ENCODE measurements around the gene PPP2R2B. TPM values are rescaled to one million over a fixed set of nuclear protein-coding genes. Genes with fewer than 3 reads are reported as not detected.

Gene PPP2R2B
- polyA plus RNA-seq, 4 donors: 13.1 to 14.9 (median 13.9) TPM

- no peak for DNase-seq (ENCODE audit: low read depth in 4 of 4, low spot score in 2 of 4)
Measured at GRCh38 chr5:146832985-146833732, 45.4 kb downstream of the PPP2R2B start.

GRCh38 chr5:146828385-146828784 lies 50.2 kb downstream of the PPP2R2B start:
- no peak for DNase-seq (ENCODE audit: low read depth in 4 of 4, low spot score in 2 of 4)

- DNase-seq (ENCODE audit: low read depth in 4 of 4, low spot score in 2 of 4): no peak
Measured at GRCh38 chr5:146827901-146828300, 50.7 kb downstream of the PPP2R2B start.

GRCh38 chr5:146825033-146825432 lies 53.5 kb downstream of the PPP2R2B start:
- DNase-seq (ENCODE audit: low read depth in 4 of 4, low spot score in 2 of 4): peak; percentile 13 to 55 (median 36)

- no peak for DNase-seq (ENCODE audit: low read depth in 4 of 4, low spot score in 2 of 4)
Measured at GRCh38 chr5:146821732-146822131, 56.8 kb downstream of the PPP2R2B start.

- no peak for DNase-seq (ENCODE audit: low read depth in 4 of 4, low spot score in 2 of 4)
Measured at GRCh38 chr5:146820987-146821386, 57.6 kb downstream of the PPP2R2B start.

GRCh38 chr5:146818822-146819221 lies 59.7 kb downstream of the PPP2R2B start:
- DNase-seq (ENCODE audit: low read depth in 4 of 4, low spot score in 2 of 4): no peak

GRCh38 chr5:146817973-146818372 lies 60.6 kb downstream of the PPP2R2B start:
- DNase-seq (ENCODE audit: low read depth in 4 of 4, low spot score in 2 of 4): no peak

GRCh38 chr5:146816775-146817387 lies 61.7 kb downstream of the PPP2R2B start:
- DNase-seq (ENCODE audit: low read depth in 4 of 4, low spot score in 2 of 4): no peak

GRCh38 chr5:146815411-146815810 lies 63.1 kb downstream of the PPP2R2B start:
- DNase-seq (ENCODE audit: low read depth in 4 of 4, low spot score in 2 of 4): no peak

- DNase-seq (ENCODE audit: low read depth in 4 of 4, low spot score in 2 of 4): no peak
Measured at GRCh38 chr5:146813346-146814157, 65.0 kb downstream of the PPP2R2B start.

- DNase-seq (ENCODE audit: low read depth in 4 of 4, low spot score in 2 of 4): no peak
Measured at GRCh38 chr5:146805081-146805480, 73.5 kb downstream of the PPP2R2B start.

GRCh38 chr5:146802945-146803522 lies 75.5 kb downstream of the PPP2R2B start:
- no peak for DNase-seq (ENCODE audit: low read depth in 4 of 4, low spot score in 2 of 4)

- DNase-seq (ENCODE audit: low read depth in 4 of 4, low spot score in 2 of 4): no peak
Measured at GRCh38 chr5:146799671-146800070, 78.9 kb downstream of the PPP2R2B start.

- no peak for DNase-seq (ENCODE audit: low read depth in 4 of 4, low spot score in 2 of 4)
Measured at GRCh38 chr5:146799231-146799630, 79.3 kb downstream of the PPP2R2B start.

- DNase-seq (ENCODE audit: low read depth in 4 of 4, low spot score in 2 of 4): no peak
Measured at GRCh38 chr5:146797658-146798057, 80.9 kb downstream of the PPP2R2B start.

- DNase-seq (ENCODE audit: low read depth in 4 of 4, low spot score in 2 of 4): no peak
Measured at GRCh38 chr5:146796911-146797310, 81.6 kb downstream of the PPP2R2B start.

- no peak for DNase-seq (ENCODE audit: low read depth in 4 of 4, low spot score in 2 of 4)
Measured at GRCh38 chr5:146796144-146796543, 82.4 kb downstream of the PPP2R2B start.

GRCh38 chr5:146794326-146795029 lies 84.1 kb downstream of the PPP2R2B start:
- no peak for DNase-seq (ENCODE audit: low read depth in 4 of 4, low spot score in 2 of 4)

GRCh38 chr5:146793709-146794108 lies 84.8 kb downstream of the PPP2R2B start:
- DNase-seq (ENCODE audit: low read depth in 4 of 4, low spot score in 2 of 4): no peak
